Stomach (tissue), 4 donors: ENCODE data around the gene ZNF746.

Experiments used
- EP300 ChIP-seq: sonication (generic); formaldehyde crosslinking; IDR thresholded peaks from one replicate; pipeline ENCODE4 v1.6.1; 2017; ENCODE audit warnings: antibody characterized with exemption
- POLR2A ChIP-seq, 4 donors: fragments of 450-650 bp; IDR thresholded peaks; one replicate each; pipeline ENCODE4 v1.6.1; 2016; ENCODE audit warnings: antibody characterized with exemption in 4 of 4, control low read depth in 2 of 4, mild to moderate bottlenecking in 1 of 4, moderate library complexity in 1 of 4
- POLR2AphosphoS5 ChIP-seq, 3 donors: sonication (generic); formaldehyde crosslinking; IDR thresholded peaks; one replicate each; pipeline ENCODE4 v1.6.1; 2016; ENCODE audit warnings: antibody characterized with exemption in 3 of 3
- TF ChIP-seq, protein P1 (sequence below), 7 experiments: fragments of 450-650 bp in 4 of 7; fragments of 200-600 bp in 3 of 7; sonication (generic) in 3 of 7; IDR thresholded peaks; one replicate each; pipeline ENCODE4 v1.5.1; 2016 to 2019; ENCODE audit warnings: antibody characterized with exemption in 7 of 7, control low read depth in 2 of 7, mild to moderate bottlenecking in 1 of 7

DNA sequence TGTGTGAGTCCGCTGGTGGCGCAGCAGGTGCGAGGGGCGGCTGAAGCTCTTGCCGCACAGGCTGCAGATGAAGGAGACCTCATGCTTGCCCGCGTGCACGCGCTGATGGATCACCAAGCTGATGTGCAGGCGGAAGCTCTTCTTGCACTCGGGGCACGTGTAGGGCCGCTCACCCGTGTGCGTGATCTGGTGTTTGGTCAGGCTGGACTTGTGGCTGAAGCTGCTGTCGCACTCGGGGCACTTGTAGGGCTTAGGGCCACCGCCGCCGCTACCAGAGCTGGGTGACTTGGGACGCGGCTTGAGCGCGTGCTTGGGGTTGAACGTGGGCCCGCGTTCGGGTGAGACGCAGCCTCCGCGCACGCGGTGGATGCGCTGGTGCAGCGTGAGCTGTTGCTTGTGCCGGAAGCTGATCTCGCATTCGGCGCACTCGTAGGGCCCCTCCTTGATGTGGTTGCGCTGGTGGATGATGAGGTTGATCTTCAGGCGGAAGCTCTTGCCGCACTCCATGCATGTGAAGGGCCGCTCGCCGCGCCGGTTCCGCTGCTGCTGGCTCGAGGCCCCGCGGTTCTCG is 65.4 kb downstream of the ZNF746 start:
- TF ChIP-seq EP300, result no peak
- TF ChIP-seq POLR2A (IDR thresholded peaks at IDR 0.05), result no peak
- TF ChIP-seq POLR2AphosphoS5 (IDR thresholded peaks at IDR 0.05), result no peak
- TF ChIP-seq, protein P1, sequence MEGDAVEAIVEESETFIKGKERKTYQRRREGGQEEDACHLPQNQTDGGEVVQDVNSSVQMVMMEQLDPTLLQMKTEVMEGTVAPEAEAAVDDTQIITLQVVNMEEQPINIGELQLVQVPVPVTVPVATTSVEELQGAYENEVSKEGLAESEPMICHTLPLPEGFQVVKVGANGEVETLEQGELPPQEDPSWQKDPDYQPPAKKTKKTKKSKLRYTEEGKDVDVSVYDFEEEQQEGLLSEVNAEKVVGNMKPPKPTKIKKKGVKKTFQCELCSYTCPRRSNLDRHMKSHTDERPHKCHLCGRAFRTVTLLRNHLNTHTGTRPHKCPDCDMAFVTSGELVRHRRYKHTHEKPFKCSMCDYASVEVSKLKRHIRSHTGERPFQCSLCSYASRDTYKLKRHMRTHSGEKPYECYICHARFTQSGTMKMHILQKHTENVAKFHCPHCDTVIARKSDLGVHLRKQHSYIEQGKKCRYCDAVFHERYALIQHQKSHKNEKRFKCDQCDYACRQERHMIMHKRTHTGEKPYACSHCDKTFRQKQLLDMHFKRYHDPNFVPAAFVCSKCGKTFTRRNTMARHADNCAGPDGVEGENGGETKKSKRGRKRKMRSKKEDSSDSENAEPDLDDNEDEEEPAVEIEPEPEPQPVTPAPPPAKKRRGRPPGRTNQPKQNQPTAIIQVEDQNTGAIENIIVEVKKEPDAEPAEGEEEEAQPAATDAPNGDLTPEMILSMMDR (IDR thresholded peaks at IDR 0.05), result no peak
